WTC11 (cell line): ENCODE data around the gene SLC6A9. TPM values are rescaled to one million over a fixed set of nuclear protein-coding genes. Genes with fewer than 3 reads are reported as not detected.
A peak's percentile ranks its signal among the peaks of the same experiment; 100 is the strongest.

Experiments
- CBFB ChIP-seq: sonication (generic); formaldehyde crosslinking; IDR thresholded peaks from 2 replicates; pipeline ENCODE4 v1.8.1; 2022; ENCODE audit warnings: mild to moderate bottlenecking, low read depth, missing genetic modification reagents
- ESRRA ChIP-seq: sonication (generic); formaldehyde crosslinking; IDR thresholded peaks from 2 replicates; pipeline ENCODE4 v1.8.1; 2022; ENCODE audit warnings: mild to moderate bottlenecking, missing genetic modification reagents, borderline replicate concordance
- FOXJ3 ChIP-seq: sonication (generic); formaldehyde crosslinking; IDR thresholded peaks from 2 replicates; pipeline ENCODE4 v1.9.0; 2021; ENCODE audit warnings: missing genetic modification reagents, mild to moderate bottlenecking, borderline replicate concordance
- GTF2I ChIP-seq: fragments of 250-450 bp; sonication (Bioruptor Pico); conservative IDR thresholded peaks from 2 replicates; pipeline ENCODE4 v1.4.0; 2021; ENCODE audit warnings: mild to moderate bottlenecking
- HMGA2 ChIP-seq: fragments of 250-450 bp; sonication (Bioruptor Pico); IDR thresholded peaks from 2 replicates; pipeline ENCODE4 v1.4.0; 2021; ENCODE audit warnings: mild to moderate bottlenecking, moderate library complexity
- JUN ChIP-seq: sonication (generic); formaldehyde crosslinking; IDR thresholded peaks from 2 replicates; pipeline ENCODE4 v1.8.0; 2023; ENCODE audit warnings: mild to moderate bottlenecking, missing genetic modification reagents
- KAT7 ChIP-seq: sonication (generic); formaldehyde crosslinking; IDR thresholded peaks from 2 replicates; pipeline ENCODE4 v1.8.1; 2023; ENCODE audit warnings: missing genetic modification reagents, mild to moderate bottlenecking, borderline replicate concordance
- MYBL2 ChIP-seq: sonication (generic); formaldehyde crosslinking; IDR thresholded peaks from 2 replicates; pipeline ENCODE4 v1.8.1; 2023; ENCODE audit warnings: mild to moderate bottlenecking, moderate library complexity, missing genetic modification reagents
- NFATC4 ChIP-seq: fragments of 250-450 bp; sonication (Bioruptor Pico); IDR thresholded peaks from 2 replicates; pipeline ENCODE4 v1.9.0; 2021; ENCODE audit warnings: mild to moderate bottlenecking
- NFE2L1 ChIP-seq: sonication (generic); formaldehyde crosslinking; IDR thresholded peaks from 2 replicates; pipeline ENCODE4 v1.8.1; 2023; ENCODE audit warnings: missing genetic modification reagents
- NR2C2 ChIP-seq: sonication (generic); formaldehyde crosslinking; IDR thresholded peaks from 2 replicates; pipeline ENCODE4 v1.8.0; 2022; ENCODE audit warnings: mild to moderate bottlenecking, missing genetic modification reagents
- NR3C1 ChIP-seq: sonication (generic); formaldehyde crosslinking; conservative IDR thresholded peaks from 2 replicates; pipeline ENCODE4 v1.8.1; 2023; ENCODE audit warnings: low read depth, mild to moderate bottlenecking, missing genetic modification reagents
- TEAD4 ChIP-seq: sonication (generic); formaldehyde crosslinking; IDR thresholded peaks from 2 replicates; pipeline ENCODE4 v1.8.0; 2022; ENCODE audit warnings: mild to moderate bottlenecking, missing genetic modification reagents
- TP53 ChIP-seq: sonication (generic); formaldehyde crosslinking; IDR thresholded peaks from 2 replicates; pipeline ENCODE4 v1.8.1; 2023; ENCODE audit warnings: mild to moderate bottlenecking, missing genetic modification reagents
- ZNF317 ChIP-seq: sonication (generic); formaldehyde crosslinking; IDR thresholded peaks from 2 replicates; pipeline ENCODE4 v1.8.1; 2023; ENCODE audit warnings: low read depth, mild to moderate bottlenecking, moderate library complexity, missing genetic modification reagents, borderline replicate concordance
- total RNA-seq: library from RNA; stranded (reverse); gene quantifications from 3 replicates; pipeline ENCODE4 v1.2.3, GENCODE V29; 2021
- TF ChIP-seq, protein P1 (sequence below): sonication (generic); formaldehyde crosslinking; IDR thresholded peaks from 2 replicates; pipeline ENCODE4 v1.8.0; 2022; ENCODE audit warnings: mild to moderate bottlenecking, missing genetic modification reagents
- TF ChIP-seq, protein P2 (sequence below): sonication (generic); formaldehyde crosslinking; IDR thresholded peaks from 2 replicates; pipeline ENCODE4 v1.8.1; 2022; ENCODE audit warnings: mild to moderate bottlenecking, moderate library complexity, missing genetic modification reagents
- TF ChIP-seq, protein P3 (sequence below): fragments of 200-600 bp; IDR thresholded peaks from 2 replicates; pipeline ENCODE4 v1.8.0; 2022; ENCODE audit warnings: antibody characterized with exemption
- TF ChIP-seq, protein P4 (sequence below): fragments of 250-450 bp; sonication (Bioruptor Pico); IDR thresholded peaks from 2 replicates; pipeline ENCODE4 v1.9.0; 2021; ENCODE audit warnings: mild to moderate bottlenecking
- TF ChIP-seq, protein P5 (sequence below): sonication (generic); formaldehyde crosslinking; IDR thresholded peaks from 2 replicates; pipeline ENCODE4 v1.8.1; 2022; ENCODE audit warnings: low read depth, mild to moderate bottlenecking, moderate library complexity, missing genetic modification reagents, borderline replicate concordance
- TF ChIP-seq, protein P6 (sequence below): sonication (generic); formaldehyde crosslinking; IDR thresholded peaks from 2 replicates; pipeline ENCODE4 v1.8.1; 2023; ENCODE audit warnings: mild to moderate bottlenecking, missing genetic modification reagents
- TF ChIP-seq, protein P7 (sequence below): sonication (generic); formaldehyde crosslinking; IDR thresholded peaks from 2 replicates; pipeline ENCODE4 v1.8.1; 2023; ENCODE audit warnings: mild to moderate bottlenecking, missing genetic modification reagents
- TF ChIP-seq, protein P8 (sequence below): sonication (generic); formaldehyde crosslinking; IDR thresholded peaks from 2 replicates; pipeline ENCODE4 v1.8.1; 2022; ENCODE audit warnings: mild to moderate bottlenecking, missing genetic modification reagents, moderate library complexity, borderline replicate concordance
- TF ChIP-seq, protein P9 (sequence below): sonication (generic); formaldehyde crosslinking; IDR thresholded peaks from 2 replicates; pipeline ENCODE4 v1.8.1; 2023; ENCODE audit warnings: mild to moderate bottlenecking, missing genetic modification reagents, moderate library complexity
- TF ChIP-seq, protein P10 (sequence below): sonication (generic); formaldehyde crosslinking; IDR thresholded peaks from 2 replicates; pipeline ENCODE4 v1.8.0; 2022; ENCODE audit warnings: mild to moderate bottlenecking, missing genetic modification reagents
- TF ChIP-seq, protein P11 (sequence below): sonication (generic); formaldehyde crosslinking; IDR thresholded peaks from 2 replicates; pipeline ENCODE4 v1.8.0; 2022; ENCODE audit warnings: mild to moderate bottlenecking, missing genetic modification reagents

The SLC6A9 gene
- total RNA-seq, 1 experiment from 2014 or later, result 14.4 TPM

DNA sequence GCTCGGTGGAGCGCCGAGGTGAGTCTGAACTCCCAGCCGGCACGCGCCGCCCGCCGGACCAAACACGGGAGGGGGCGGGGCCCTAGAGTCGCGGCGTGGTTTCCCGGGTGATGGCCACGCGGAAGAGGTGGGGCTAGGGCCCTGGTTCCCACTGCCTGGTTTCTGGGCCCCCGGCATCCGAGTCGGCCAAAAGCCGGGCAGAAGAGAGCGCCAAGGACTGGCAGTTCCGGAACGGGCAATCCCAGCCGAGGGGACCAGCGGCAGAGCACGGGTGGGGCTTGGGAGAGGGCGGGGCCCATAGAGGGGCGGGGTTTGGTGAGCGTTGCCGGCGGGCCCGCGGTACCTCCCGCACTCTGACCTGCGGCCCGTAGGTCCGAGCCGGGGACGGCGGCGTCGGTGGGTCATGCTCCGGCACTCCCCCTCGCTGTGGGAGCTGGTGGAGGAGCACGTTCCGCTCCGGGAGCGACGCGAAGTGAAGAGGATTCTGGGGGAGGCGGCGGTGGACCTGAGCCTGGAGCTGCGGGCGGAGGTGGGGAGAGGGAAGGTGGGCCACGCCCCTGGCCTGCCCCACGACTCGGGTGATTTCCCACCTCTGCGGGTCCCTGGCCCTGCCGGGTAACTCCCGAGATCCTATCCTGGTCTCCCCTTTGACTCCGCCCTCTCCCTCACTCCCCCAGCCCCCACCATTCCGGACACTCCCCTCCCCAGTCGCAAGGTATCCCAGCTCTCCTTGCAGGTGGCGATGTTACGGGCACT, 39.6 kb downstream of the SLC6A9 start, which contains the start of gene CCDC24 (continued):
- TF ChIP-seq ZNF317 (CRISPR knock-in tag), result no peak
- TF ChIP-seq CBFB, result no peak
- TF ChIP-seq NFATC4, result peak; percentile 51; the same call in 1 of the 2 replicates
- no peak for TF ChIP-seq FOXJ3 (CRISPR knock-in tag)
- TF ChIP-seq, protein P1, sequence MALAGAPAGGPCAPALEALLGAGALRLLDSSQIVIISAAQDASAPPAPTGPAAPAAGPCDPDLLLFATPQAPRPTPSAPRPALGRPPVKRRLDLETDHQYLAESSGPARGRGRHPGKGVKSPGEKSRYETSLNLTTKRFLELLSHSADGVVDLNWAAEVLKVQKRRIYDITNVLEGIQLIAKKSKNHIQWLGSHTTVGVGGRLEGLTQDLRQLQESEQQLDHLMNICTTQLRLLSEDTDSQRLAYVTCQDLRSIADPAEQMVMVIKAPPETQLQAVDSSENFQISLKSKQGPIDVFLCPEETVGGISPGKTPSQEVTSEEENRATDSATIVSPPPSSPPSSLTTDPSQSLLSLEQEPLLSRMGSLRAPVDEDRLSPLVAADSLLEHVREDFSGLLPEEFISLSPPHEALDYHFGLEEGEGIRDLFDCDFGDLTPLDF (CRISPR knock-in tag), result 0 out of 2 replicates have a peak, but pooled peaks have one; percentile 3
- no peak for TF ChIP-seq ESRRA (CRISPR knock-in tag)
- TF ChIP-seq KAT7 (CRISPR knock-in tag), result no peak
- TF ChIP-seq, protein P2, sequence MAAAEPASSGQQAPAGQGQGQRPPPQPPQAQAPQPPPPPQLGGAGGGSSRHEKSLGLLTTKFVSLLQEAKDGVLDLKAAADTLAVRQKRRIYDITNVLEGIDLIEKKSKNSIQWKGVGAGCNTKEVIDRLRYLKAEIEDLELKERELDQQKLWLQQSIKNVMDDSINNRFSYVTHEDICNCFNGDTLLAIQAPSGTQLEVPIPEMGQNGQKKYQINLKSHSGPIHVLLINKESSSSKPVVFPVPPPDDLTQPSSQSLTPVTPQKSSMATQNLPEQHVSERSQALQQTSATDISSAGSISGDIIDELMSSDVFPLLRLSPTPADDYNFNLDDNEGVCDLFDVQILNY (CRISPR knock-in tag), result peak; percentile 77; the same call in 1 of the 2 replicates
- no peak for TF ChIP-seq MYBL2 (CRISPR knock-in tag)
- no peak for TF ChIP-seq NR2C2 (CRISPR knock-in tag)
- no peak; the same call in 1 of the 2 replicates for TF ChIP-seq TP53
- TF ChIP-seq, protein P3, sequence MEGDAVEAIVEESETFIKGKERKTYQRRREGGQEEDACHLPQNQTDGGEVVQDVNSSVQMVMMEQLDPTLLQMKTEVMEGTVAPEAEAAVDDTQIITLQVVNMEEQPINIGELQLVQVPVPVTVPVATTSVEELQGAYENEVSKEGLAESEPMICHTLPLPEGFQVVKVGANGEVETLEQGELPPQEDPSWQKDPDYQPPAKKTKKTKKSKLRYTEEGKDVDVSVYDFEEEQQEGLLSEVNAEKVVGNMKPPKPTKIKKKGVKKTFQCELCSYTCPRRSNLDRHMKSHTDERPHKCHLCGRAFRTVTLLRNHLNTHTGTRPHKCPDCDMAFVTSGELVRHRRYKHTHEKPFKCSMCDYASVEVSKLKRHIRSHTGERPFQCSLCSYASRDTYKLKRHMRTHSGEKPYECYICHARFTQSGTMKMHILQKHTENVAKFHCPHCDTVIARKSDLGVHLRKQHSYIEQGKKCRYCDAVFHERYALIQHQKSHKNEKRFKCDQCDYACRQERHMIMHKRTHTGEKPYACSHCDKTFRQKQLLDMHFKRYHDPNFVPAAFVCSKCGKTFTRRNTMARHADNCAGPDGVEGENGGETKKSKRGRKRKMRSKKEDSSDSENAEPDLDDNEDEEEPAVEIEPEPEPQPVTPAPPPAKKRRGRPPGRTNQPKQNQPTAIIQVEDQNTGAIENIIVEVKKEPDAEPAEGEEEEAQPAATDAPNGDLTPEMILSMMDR, result no peak
- TF ChIP-seq GTF2I, result no peak
- TF ChIP-seq, protein P4, sequence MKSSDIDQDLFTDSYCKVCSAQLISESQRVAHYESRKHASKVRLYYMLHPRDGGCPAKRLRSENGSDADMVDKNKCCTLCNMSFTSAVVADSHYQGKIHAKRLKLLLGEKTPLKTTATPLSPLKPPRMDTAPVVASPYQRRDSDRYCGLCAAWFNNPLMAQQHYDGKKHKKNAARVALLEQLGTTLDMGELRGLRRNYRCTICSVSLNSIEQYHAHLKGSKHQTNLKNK (CRISPR knock-in tag), result no peak
- TF ChIP-seq, protein P5, sequence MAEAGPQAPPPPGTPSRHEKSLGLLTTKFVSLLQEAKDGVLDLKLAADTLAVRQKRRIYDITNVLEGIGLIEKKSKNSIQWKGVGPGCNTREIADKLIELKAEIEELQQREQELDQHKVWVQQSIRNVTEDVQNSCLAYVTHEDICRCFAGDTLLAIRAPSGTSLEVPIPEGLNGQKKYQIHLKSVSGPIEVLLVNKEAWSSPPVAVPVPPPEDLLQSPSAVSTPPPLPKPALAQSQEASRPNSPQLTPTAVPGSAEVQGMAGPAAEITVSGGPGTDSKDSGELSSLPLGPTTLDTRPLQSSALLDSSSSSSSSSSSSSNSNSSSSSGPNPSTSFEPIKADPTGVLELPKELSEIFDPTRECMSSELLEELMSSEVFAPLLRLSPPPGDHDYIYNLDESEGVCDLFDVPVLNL, result no peak
- TF ChIP-seq NFE2L1, result no peak
- no peak for TF ChIP-seq HMGA2 (CRISPR knock-in tag)
- TF ChIP-seq NR3C1 (CRISPR knock-in tag), result no peak
- TF ChIP-seq, protein P6, sequence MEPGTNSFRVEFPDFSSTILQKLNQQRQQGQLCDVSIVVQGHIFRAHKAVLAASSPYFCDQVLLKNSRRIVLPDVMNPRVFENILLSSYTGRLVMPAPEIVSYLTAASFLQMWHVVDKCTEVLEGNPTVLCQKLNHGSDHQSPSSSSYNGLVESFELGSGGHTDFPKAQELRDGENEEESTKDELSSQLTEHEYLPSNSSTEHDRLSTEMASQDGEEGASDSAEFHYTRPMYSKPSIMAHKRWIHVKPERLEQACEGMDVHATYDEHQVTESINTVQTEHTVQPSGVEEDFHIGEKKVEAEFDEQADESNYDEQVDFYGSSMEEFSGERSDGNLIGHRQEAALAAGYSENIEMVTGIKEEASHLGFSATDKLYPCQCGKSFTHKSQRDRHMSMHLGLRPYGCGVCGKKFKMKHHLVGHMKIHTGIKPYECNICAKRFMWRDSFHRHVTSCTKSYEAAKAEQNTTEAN (CRISPR knock-in tag), result no peak
- TF ChIP-seq, protein P7, sequence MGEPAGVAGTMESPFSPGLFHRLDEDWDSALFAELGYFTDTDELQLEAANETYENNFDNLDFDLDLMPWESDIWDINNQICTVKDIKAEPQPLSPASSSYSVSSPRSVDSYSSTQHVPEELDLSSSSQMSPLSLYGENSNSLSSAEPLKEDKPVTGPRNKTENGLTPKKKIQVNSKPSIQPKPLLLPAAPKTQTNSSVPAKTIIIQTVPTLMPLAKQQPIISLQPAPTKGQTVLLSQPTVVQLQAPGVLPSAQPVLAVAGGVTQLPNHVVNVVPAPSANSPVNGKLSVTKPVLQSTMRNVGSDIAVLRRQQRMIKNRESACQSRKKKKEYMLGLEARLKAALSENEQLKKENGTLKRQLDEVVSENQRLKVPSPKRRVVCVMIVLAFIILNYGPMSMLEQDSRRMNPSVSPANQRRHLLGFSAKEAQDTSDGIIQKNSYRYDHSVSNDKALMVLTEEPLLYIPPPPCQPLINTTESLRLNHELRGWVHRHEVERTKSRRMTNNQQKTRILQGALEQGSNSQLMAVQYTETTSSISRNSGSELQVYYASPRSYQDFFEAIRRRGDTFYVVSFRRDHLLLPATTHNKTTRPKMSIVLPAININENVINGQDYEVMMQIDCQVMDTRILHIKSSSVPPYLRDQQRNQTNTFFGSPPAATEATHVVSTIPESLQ, result no peak
- no peak for TF ChIP-seq JUN
- TF ChIP-seq, protein P8, sequence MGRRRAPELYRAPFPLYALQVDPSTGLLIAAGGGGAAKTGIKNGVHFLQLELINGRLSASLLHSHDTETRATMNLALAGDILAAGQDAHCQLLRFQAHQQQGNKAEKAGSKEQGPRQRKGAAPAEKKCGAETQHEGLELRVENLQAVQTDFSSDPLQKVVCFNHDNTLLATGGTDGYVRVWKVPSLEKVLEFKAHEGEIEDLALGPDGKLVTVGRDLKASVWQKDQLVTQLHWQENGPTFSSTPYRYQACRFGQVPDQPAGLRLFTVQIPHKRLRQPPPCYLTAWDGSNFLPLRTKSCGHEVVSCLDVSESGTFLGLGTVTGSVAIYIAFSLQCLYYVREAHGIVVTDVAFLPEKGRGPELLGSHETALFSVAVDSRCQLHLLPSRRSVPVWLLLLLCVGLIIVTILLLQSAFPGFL (CRISPR knock-in tag), result no peak
- no peak for TF ChIP-seq TEAD4 (CRISPR knock-in tag)
- TF ChIP-seq, protein P9, sequence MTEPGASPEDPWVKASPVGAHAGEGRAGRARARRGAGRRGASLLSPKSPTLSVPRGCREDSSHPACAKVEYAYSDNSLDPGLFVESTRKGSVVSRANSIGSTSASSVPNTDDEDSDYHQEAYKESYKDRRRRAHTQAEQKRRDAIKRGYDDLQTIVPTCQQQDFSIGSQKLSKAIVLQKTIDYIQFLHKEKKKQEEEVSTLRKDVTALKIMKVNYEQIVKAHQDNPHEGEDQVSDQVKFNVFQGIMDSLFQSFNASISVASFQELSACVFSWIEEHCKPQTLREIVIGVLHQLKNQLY (CRISPR knock-in tag), result 0 out of 2 replicates have a peak, but pooled peaks have one; percentile 24
- TF ChIP-seq, protein P10, sequence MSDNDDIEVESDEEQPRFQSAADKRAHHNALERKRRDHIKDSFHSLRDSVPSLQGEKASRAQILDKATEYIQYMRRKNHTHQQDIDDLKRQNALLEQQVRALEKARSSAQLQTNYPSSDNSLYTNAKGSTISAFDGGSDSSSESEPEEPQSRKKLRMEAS (CRISPR knock-in tag), result peak; percentile 61; the same call in 1 of the 2 replicates
- TF ChIP-seq, protein P11, sequence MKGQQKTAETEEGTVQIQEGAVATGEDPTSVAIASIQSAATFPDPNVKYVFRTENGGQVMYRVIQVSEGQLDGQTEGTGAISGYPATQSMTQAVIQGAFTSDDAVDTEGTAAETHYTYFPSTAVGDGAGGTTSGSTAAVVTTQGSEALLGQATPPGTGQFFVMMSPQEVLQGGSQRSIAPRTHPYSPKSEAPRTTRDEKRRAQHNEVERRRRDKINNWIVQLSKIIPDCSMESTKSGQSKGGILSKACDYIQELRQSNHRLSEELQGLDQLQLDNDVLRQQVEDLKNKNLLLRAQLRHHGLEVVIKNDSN (CRISPR knock-in tag), result peak; percentile 42; the same call in 1 of the 2 replicates
